ENCODE measurements around the gene OR2T29.
"Not testable (repeated sequence)": the region's sequence is repeated elsewhere in the genome, so short reads cannot be mapped to it uniquely, and the experiment has no call there.

The OR2T29 gene

GRCh38 chr1:248547383-248547782, 15.2 kb downstream of the OR2T29 start:
- not testable (repeated sequence) for ATAC-seq (ENCODE audit: low read depth); H3K4me1 ChIP-seq (ENCODE audit: insufficient read depth, poor library complexity, severe bottlenecking); H3K27ac ChIP-seq (ENCODE audit: poor library complexity, severe bottlenecking); H3K27me3 ChIP-seq (ENCODE audit: insufficient read depth, poor library complexity, severe bottlenecking); DNase-seq (ENCODE audit: low spot score); H3K36me3 ChIP-seq (ENCODE audit: low read depth); H3K9me3 ChIP-seq (ENCODE audit: severe bottlenecking); H3K4me3 ChIP-seq (ENCODE audit: severe bottlenecking)

GRCh38 chr1:248537449-248537848, 25.1 kb downstream of the OR2T29 start:
- not testable (repeated sequence) for DNase-seq (ENCODE audit: low spot score); ATAC-seq (ENCODE audit: low read depth)

GRCh38 chr1:248521856-248522255, 40.7 kb downstream of the OR2T29 start:
- no peaks in the 10 kb centered on the region for H3K9me3 ChIP-seq (ENCODE audit: severe bottlenecking)
- no peaks in the 10 kb centered on the region for H3K36me3 ChIP-seq (ENCODE audit: low read depth)
- ATAC-seq (ENCODE audit: low read depth): no peak
- H3K27me3 ChIP-seq (ENCODE audit: insufficient read depth, poor library complexity, severe bottlenecking): no peaks in the 10 kb centered on the region
- H3K27ac ChIP-seq (ENCODE audit: poor library complexity, severe bottlenecking): no peak overlapping the region
- no peak overlapping the region for H3K4me3 ChIP-seq (ENCODE audit: severe bottlenecking)
- no peaks in the 10 kb centered on the region for H3K4me1 ChIP-seq (ENCODE audit: insufficient read depth, poor library complexity, severe bottlenecking)
- no peak for DNase-seq (ENCODE audit: low spot score)
- TF ChIP-seq CTCF (IDR thresholded peaks at IDR 0.05; ENCODE audit: poor library complexity, severe bottlenecking): no peak

More at GRCh38 chr1:248537449-248537848, 25.1 kb downstream of the OR2T29 start:
- not testable (repeated sequence) for H3K4me1 ChIP-seq (ENCODE audit: insufficient read depth, poor library complexity, severe bottlenecking); H3K27ac ChIP-seq (ENCODE audit: poor library complexity, severe bottlenecking); H3K9me3 ChIP-seq (ENCODE audit: severe bottlenecking); H3K36me3 ChIP-seq (ENCODE audit: low read depth); H3K4me3 ChIP-seq (ENCODE audit: severe bottlenecking); H3K27me3 ChIP-seq (ENCODE audit: insufficient read depth, poor library complexity, severe bottlenecking)

- H3K9me3 ChIP-seq (ENCODE audit: severe bottlenecking); DNase-seq (ENCODE audit: low spot score); H3K27ac ChIP-seq (ENCODE audit: poor library complexity, severe bottlenecking); H3K4me3 ChIP-seq (ENCODE audit: severe bottlenecking); H3K4me1 ChIP-seq (ENCODE audit: insufficient read depth, poor library complexity, severe bottlenecking); ATAC-seq (ENCODE audit: low read depth); H3K27me3 ChIP-seq (ENCODE audit: insufficient read depth, poor library complexity, severe bottlenecking); H3K36me3 ChIP-seq (ENCODE audit: low read depth): not testable (repeated sequence)
Observed at GRCh38 chr1:248510217-248510616, 52.4 kb downstream of the OR2T29 start.

GRCh38 chr1:248507773-248508172, 54.8 kb downstream of the OR2T29 start, which contains the start of gene OR2G6:
OR2G6 (plus strand) TSS chr1:248508073; CDS start chr1:248521647, 13,574 bp downstream.
- not testable (repeated sequence) for H3K27me3 ChIP-seq (ENCODE audit: insufficient read depth, poor library complexity, severe bottlenecking); ATAC-seq (ENCODE audit: low read depth); H3K4me1 ChIP-seq (ENCODE audit: insufficient read depth, poor library complexity, severe bottlenecking); H3K9me3 ChIP-seq (ENCODE audit: severe bottlenecking); H3K4me3 ChIP-seq (ENCODE audit: severe bottlenecking); H3K36me3 ChIP-seq (ENCODE audit: low read depth); DNase-seq (ENCODE audit: low spot score); H3K27ac ChIP-seq (ENCODE audit: poor library complexity, severe bottlenecking)

Data from RWPE2 (cell line).